ENCODE measurements around the gene CYTH1.

The CYTH1 gene

GRCh38 chr17:78806451-78806850 is 24.4 kb upstream of the CYTH1 start:
- in situ Hi-C loops (cut with MboI; ENCODE audit: low sequenced_read_pairs), result no loop called here

DNA sequence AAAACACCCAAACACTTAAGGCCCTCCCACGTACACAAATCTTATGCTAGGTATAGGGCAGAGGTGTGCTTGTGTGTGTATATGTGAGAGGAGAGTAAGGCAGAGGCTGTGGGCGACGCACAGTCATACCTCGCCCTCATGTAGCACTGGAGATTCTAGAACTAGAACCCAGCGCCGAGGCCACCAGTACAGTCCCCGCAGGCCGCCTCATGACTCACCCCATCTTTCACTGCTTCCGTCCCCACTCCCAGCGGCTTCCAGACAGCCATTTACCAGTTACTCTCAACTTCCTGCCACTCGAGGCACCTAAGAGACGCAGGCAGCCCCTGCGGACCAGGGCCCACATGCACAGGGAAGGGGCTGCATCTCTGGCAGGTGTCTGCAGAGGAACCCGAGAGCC is 23.2 kb upstream of the CYTH1 start:
- in situ Hi-C loops (cut with MboI; ENCODE audit: low sequenced_read_pairs), result no loop called here

- in situ Hi-C loops (cut with MboI; ENCODE audit: low sequenced_read_pairs), result no loop called here
These were observed 22.7 kb upstream of the CYTH1 start for GRCh38 chr17:78804777-78805176.

- in situ Hi-C loops (cut with MboI; ENCODE audit: low sequenced_read_pairs), result no loop called here
These were observed 21.2 kb upstream of the CYTH1 start for GRCh38 chr17:78803186-78803845.

GRCh38 chr17:78802459-78802858 is 20.4 kb upstream of the CYTH1 start:
- in situ Hi-C loops (cut with MboI; ENCODE audit: low sequenced_read_pairs), result no loop called here

GRCh38 chr17:78802008-78802407 is 19.9 kb upstream of the CYTH1 start:
- in situ Hi-C loops (cut with MboI; ENCODE audit: low sequenced_read_pairs), result no loop called here

GRCh38 chr17:78800132-78800931 is 18.3 kb upstream of the CYTH1 start:
- in situ Hi-C loops (cut with MboI; ENCODE audit: low sequenced_read_pairs), result no loop called here

DNA sequence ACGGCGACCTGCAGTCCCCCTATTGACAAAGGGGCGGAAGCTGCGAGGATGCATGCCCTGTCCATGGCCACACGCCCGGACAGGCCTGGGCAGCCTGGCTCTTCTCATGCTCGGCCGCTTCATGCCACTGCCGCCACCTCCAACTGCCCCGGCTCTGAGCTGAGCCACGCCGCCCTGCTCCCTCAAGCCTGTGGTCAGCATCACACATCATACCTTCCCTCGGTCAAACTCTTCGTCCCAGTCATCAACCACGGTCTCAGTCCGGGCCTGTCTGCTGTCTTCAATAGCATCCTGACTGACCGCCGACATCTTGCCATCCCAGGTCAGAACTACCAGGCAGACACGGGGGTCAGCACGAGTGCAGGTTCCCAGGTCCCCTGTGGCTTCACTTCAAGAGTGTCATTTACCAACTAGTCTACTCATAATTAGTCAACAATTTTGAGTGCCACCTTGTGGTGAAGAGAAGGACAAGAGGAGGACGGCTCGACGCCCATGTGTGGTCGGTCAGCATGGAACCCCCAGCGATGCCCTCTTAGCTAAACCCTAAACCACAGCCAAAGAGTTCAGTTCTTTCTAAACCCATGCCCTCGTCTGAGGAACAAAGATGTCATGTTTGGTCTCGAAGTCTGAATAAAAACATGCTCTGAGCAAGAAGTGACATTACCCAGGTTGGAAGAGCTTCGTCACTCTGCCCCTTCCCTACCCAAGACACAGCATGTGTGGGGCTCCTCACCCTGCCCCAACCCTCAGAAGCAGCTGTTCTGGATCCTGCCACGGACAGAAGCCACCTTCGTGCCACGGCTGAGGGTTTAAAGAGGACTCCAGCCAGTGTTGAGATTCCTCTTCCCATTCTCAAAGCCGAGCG is 16.9 kb upstream of the CYTH1 start:
- in situ Hi-C loops (cut with MboI; ENCODE audit: low sequenced_read_pairs), result no loop called here

DNA sequence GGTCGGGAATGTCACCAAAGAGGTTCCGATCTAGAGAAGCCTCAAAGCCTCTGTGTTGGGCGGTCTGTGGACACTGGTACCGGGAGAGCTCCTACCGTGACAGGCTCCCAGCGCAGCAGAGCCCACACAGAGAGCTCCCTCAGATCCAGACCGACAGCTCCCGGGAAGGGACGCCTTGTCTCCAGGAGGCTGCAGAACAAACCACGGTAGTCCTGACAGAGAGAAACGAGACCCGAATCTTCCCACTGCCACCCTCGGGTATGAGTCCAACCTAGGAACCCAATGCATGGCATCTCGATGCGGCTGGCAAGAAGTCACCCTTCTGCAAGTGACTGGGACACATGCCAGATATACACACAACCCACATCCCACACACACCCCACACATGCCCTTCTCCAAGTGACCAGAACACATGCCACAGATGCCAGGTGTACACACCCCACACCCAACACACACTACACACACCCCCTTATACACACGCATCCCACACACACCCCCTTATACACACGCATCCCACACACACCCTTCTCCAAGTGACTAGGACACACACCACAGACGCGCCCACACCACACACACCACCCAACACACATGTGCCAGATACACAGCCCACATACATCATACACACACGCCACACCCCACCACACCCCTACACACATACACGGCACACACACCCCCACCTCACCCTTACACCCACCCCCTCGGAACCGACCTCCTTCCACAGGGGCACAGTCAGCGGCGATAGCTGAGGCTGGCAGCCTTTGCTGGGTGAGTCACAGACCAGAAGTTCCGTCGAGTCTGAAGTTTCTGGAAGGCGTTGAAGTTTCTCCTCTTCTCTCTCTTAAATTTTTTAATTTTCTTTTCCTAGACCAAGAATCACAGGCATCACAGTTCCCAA is 15.9 kb upstream of the CYTH1 start:
- in situ Hi-C loops (cut with MboI; ENCODE audit: low sequenced_read_pairs), result no loop called here

DNA sequence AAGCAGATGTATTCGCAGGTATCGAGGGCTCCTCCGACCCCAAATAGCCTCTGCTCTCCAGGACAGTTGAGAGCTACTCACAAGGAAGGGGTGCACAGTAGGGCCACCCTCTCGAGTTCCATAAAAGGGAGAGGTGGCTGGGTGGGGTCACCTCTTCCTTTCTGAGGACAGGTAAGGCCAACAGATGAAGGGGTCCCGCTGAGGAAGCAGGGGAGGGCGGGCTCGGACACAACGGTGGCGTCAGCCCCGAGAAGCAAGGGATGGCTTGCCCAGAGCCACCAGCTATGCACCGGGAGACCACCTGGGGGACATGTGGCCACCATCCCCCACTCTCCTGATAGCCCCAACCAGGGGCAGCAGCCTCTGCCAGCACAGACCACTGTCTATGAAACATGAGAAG is 15.1 kb upstream of the CYTH1 start:
- in situ Hi-C loops (cut with MboI; ENCODE audit: low sequenced_read_pairs), result no loop called here

- in situ Hi-C loops (cut with MboI; ENCODE audit: low sequenced_read_pairs), result no loop called here
These were observed 14.4 kb upstream of the CYTH1 start for GRCh38 chr17:78796517-78796900.

DNA sequence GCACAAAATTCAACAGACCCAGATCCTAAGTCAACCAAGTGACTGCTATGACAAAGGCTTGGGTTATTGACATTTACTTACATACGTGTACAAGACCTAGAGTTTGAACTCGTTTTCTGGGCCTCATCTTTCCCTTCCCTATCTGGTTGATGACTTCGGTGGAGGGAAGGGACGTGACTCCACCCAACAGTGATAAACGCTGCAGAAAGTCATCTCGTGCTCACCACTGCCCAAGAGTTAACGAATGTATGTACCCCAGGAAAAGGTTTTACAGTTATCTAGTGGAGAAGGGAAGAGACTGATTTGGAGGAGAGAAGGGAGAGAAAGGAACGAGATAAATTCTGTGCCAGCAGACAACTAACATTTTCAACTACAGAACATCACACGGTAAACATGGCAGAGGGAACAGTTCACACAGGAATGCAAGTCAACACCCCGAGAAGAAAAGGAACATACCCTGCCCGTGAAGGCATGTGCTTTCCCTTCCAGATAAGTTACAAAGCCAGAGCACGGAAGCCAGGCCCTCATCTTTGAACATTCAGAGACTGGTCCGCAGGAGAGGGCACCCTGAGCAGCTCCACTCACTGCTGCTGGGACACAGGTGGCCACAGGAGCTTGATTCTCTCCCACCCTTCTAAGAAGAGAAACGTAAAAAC is 13.9 kb upstream of the CYTH1 start:
- in situ Hi-C loops (cut with MboI; ENCODE audit: low sequenced_read_pairs), result no loop called here

DNA sequence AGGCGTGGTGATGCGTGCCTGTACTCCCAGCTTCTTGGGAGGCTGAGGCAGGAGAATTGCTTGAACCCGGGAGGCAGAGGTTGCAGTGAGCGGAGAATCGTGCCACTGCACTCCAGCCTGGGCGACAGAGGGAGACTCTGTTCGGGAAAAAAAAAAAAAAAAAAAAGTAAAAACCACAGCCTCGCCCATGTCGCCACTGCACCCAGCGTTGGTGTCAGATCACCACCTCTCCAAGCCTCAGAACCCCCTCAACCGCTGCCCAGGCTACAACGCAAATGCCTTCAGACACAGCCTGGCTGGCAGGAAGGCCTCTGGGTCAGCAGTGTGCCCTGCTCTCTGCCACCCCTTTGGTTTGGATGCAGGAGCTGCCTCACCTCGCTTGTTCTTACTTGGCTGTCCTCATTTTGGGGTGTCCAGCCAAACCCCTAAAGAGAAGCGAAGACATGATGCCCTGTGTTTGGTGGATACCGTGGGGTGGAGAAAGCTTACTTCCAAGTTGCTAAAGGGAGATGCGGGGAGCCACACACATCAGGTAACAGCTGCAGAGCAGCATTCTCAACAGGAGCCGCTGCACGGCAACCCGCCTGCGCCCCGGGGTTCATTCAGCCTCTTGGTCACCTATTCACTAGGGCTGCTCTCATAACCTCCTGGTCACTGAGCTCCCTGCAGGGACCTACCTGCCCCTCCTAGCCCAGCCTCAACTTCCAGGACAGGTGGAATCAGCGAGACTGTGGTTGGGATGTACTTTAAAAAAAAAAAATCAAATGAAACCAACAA is 13.0 kb upstream of the CYTH1 start:
- in situ Hi-C loops (cut with MboI; ENCODE audit: low sequenced_read_pairs), result no loop called here

- in situ Hi-C loops (cut with MboI; ENCODE audit: low sequenced_read_pairs), result no loop called here
These were observed 12.3 kb upstream of the CYTH1 start for GRCh38 chr17:78794399-78794798.

DNA sequence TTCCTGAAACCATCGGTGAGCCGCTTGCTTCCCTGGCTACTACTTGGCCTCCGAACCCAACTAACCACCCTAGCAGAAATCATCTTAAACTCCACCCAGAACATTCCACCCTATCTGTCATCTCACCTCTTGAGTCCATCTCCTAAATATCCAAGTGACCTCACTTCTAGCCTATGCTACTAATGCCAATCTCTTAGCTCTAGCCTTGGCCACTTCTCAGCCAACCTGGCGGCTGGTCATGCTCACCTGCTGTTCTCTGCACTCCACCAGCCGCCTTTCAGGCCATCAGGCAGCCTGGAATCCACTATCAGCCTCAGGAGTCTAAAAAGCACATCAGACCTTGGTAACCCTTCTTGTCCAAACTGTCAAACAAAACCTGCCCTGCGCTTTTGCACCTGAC is 11.9 kb upstream of the CYTH1 start:
- in situ Hi-C loops (cut with MboI; ENCODE audit: low sequenced_read_pairs), result no loop called here

GRCh38 chr17:78793415-78793814 is 11.3 kb upstream of the CYTH1 start:
- in situ Hi-C loops (cut with MboI; ENCODE audit: low sequenced_read_pairs), result no loop called here

- in situ Hi-C loops (cut with MboI; ENCODE audit: low sequenced_read_pairs), result no loop called here
These were observed 10.0 kb upstream of the CYTH1 start for GRCh38 chr17:78791840-78792709.

DNA sequence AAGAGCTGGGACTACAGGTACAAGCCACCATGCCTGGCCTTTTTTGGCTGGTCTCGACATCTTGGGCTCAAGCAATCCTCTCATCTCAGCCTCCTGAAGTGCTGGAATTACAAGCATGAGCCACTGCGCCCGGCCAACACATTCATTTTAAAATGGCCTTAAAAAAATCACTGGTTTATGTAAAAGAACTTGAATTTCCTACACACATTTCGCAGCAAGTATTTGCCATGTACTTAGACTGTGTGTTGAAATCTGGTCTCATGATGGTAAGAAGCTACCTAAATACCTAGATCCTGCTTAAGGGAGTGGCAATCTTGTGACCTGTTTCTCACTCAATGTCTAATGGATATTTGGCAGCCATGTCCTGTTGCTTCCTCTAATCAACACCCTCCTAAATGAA is 8.5 kb upstream of the CYTH1 start:
- in situ Hi-C loops (cut with MboI; ENCODE audit: low sequenced_read_pairs), result no loop called here
